ENCODE results near the gene RASAL2. TPM values are rescaled to one million over a fixed set of nuclear protein-coding genes. Genes with fewer than 3 reads are reported as not detected.
"Not testable (repeated sequence)": the region's sequence is repeated elsewhere in the genome, so short reads cannot be mapped to it uniquely, and the experiment has no call there.

The RASAL2 gene
- total RNA-seq, 1 experiment from 2014 or later = 5.3 TPM

- DNase-seq (ENCODE audit: low spot score) = peak; percentile 44
These were observed 189.5 kb downstream of the RASAL2 start for GRCh38 chr1:178283409-178283808.

- no peak for DNase-seq (ENCODE audit: low spot score)
These were observed 190.2 kb downstream of the RASAL2 start for GRCh38 chr1:178284058-178284457.

- DNase-seq (ENCODE audit: low spot score) = no peak
These were observed 197.3 kb downstream of the RASAL2 start for GRCh38 chr1:178291166-178291565.

GRCh38 chr1:178294654-178295053 lies 200.8 kb downstream of the RASAL2 start:
- no peak for DNase-seq (ENCODE audit: low spot score)

- no peak for DNase-seq (ENCODE audit: low spot score)
These were observed 206.4 kb downstream of the RASAL2 start for GRCh38 chr1:178300352-178300699.

- no peak for DNase-seq (ENCODE audit: low spot score)
These were observed 207.2 kb downstream of the RASAL2 start for GRCh38 chr1:178301141-178301540.

GRCh38 chr1:178307264-178307663 lies 213.4 kb downstream of the RASAL2 start:
- DNase-seq (ENCODE audit: low spot score) = no peak

GRCh38 chr1:178308438-178308837 lies 214.5 kb downstream of the RASAL2 start:
- DNase-seq (ENCODE audit: low spot score) = no peak

- DNase-seq (ENCODE audit: low spot score) = peak; percentile 64
These were observed 216.8 kb downstream of the RASAL2 start for GRCh38 chr1:178310685-178311105.

- no peak for DNase-seq (ENCODE audit: low spot score)
These were observed 217.3 kb downstream of the RASAL2 start for GRCh38 chr1:178311164-178311563.

GRCh38 chr1:178320280-178320982 lies 226.5 kb downstream of the RASAL2 start:
- not testable (repeated sequence) for DNase-seq (ENCODE audit: low spot score)

GRCh38 chr1:178323067-178323466 lies 229.2 kb downstream of the RASAL2 start:
- no peak for DNase-seq (ENCODE audit: low spot score)

GRCh38 chr1:178324003-178324402 lies 230.1 kb downstream of the RASAL2 start:
- DNase-seq (ENCODE audit: low spot score) = no peak

GRCh38 chr1:178328728-178329127 lies 234.8 kb downstream of the RASAL2 start:
- no peak for DNase-seq (ENCODE audit: low spot score)

GRCh38 chr1:178330153-178330552 lies 236.2 kb downstream of the RASAL2 start:
- DNase-seq (ENCODE audit: low spot score) = no peak

GRCh38 chr1:178330848-178331497 lies 237.1 kb downstream of the RASAL2 start:
- DNase-seq (ENCODE audit: low spot score) = no peak

GRCh38 chr1:178335426-178335825 lies 241.5 kb downstream of the RASAL2 start:
- DNase-seq (ENCODE audit: low spot score) = no peak

GRCh38 chr1:178337091-178337706 lies 243.3 kb downstream of the RASAL2 start:
- no peak for DNase-seq (ENCODE audit: low spot score)

- no peak for DNase-seq (ENCODE audit: low spot score)
These were observed 245.9 kb downstream of the RASAL2 start for GRCh38 chr1:178339834-178340233.

GRCh38 chr1:178341261-178341956 lies 247.5 kb downstream of the RASAL2 start:
- DNase-seq (ENCODE audit: low spot score) = peak; percentile 81

GRCh38 chr1:178342745-178343144 lies 248.8 kb downstream of the RASAL2 start:
- DNase-seq (ENCODE audit: low spot score) = no peak

- DNase-seq (ENCODE audit: low spot score) = peak; percentile 72
These were observed 250.7 kb downstream of the RASAL2 start for GRCh38 chr1:178344513-178345091.
